Measurements from ENCODE around the gene LIN52. TPM values are rescaled to one million over a fixed set of nuclear protein-coding genes. Genes with fewer than 3 reads are reported as not detected.
"Not testable (repeated sequence)": the region's sequence is repeated elsewhere in the genome, so short reads cannot be mapped to it uniquely, and the experiment has no call there.

The LIN52 gene
- total RNA-seq, 3 donors from 2014 or later: 4.1 to 9.0 (median 7.4) TPM

GRCh38 chr14:74109369-74109768, 24.6 kb downstream of the LIN52 start:
- no peak for TF ChIP-seq CTCF (IDR thresholded peaks at IDR 0.05)
- Histone ChIP-seq H3K36me3 (ENCODE audit: low read depth) (no peaks in the 10 kb centered on the region), H3K4me1 (ENCODE audit: low read depth) (no peaks in the 10 kb centered on the region), H3K9me3 (no peaks in the 10 kb centered on the region), H3K4me3 (no peak overlapping the region)
- DNase-seq: no peak
- intact Hi-C loops (cut with DNase I, micrococcal nuclease): no loop called here
- no peak for ATAC-seq

DNA sequence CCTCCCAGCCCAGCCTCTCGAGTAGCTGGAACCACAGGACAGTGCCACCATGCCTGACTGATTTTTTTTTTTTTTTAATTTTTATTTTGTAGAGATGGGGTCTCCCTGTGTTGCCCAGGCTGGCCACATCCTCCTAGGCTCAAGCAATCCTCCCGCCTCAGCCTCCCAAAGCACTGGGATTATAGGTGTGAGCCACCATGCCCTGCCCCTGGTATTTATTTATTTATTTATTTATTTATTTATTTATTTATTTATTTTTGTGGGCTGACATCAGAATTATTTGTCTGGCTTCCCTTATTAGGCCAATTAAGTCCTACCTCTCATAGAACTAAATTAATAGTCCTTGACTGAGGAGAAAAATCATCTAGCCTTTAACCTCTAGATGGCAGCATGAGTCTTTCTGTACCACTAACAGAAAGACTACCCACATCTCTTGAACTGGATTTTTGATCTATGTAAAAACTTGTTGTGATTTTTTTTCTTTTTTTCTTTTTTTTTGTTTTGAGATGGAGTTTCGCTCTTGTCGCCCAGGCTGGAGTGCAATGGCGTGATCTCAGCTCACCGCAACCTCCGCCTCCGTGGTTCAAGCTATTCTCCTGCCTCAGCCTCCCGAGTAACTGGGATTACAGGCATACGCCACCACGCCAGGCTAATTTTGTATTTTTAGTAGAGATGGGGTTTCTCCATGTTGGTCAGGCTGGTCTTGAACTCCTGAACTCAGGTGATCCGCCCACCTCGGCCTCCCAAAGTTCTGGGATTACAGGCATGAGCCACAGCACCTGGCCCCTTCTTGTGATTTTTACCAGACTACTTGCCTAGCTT, 26.9 kb downstream of the LIN52 start:
- not testable (repeated sequence) for H3K9me3 ChIP-seq; H3K4me3 ChIP-seq; H3K4me1 ChIP-seq (ENCODE audit: low read depth); H3K36me3 ChIP-seq (ENCODE audit: low read depth); DNase-seq
- ATAC-seq: peak; percentile 55
- intact Hi-C loops (cut with DNase I, micrococcal nuclease): loop anchor here (5.0 kb wide), 2 partner anchors 141 to 146 kb away; no protein-coding TSS in a partner anchor

DNA sequence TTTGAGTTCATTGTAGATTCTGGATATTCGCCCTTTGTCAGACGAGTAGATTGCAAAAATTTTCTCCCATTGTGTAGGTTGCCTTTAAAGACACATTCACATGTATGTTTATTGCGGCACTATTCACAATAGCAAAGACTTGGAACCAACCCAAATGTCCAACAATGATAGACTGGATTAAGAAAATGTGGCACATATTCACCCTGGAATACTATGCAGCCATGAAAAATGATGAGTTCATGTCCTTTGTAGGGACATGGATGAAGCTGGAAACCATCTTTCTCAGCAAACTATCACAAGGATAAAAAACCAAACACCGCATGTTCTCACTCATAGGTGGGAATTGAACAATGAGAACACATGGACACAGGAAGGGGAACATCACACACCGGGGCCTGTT, 40.7 kb downstream of the LIN52 start:
- DNase-seq; intact Hi-C loops (cut with DNase I, micrococcal nuclease); ATAC-seq; H3K4me1 ChIP-seq (ENCODE audit: low read depth); H3K36me3 ChIP-seq (ENCODE audit: low read depth); H3K9me3 ChIP-seq; H3K4me3 ChIP-seq: not testable (repeated sequence)

DNA sequence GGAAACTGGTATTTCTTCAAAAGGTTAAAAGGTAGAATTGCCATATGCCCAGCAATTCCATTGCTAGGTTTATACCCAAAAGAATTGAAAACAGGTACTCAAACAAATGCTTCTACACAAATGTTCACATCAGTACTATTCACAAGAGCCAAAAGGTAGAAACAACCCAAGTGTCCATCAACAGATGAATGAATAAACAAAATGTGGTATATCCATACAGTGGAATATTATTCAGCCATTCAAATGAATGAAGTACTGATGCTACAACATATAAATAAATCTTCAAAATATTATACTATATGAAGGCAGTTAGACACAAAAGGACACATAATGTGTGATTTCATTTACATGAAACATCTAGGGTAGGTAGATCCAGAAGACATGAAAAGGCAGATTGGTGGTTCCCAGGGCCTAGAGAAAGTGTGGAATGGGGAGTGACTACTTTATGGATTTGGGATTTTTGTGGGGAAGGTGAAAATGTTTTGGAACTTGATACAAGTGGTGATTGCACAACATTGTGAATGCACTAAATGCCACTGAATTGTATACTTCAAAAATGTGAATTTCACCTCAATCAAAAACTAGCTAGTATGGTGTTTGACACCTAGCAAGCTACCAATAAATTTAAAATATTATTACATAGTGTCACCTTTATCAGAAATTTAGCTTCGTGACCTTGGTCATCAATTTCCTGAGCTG, 41.7 kb downstream of the LIN52 start:
- DNase-seq (no peak), ATAC-seq (no peak)
- H3K36me3 ChIP-seq (ENCODE audit: low read depth): no peaks in the 10 kb centered on the region
- no peaks in the 10 kb centered on the region for H3K9me3 ChIP-seq
- H3K4me1 ChIP-seq (ENCODE audit: low read depth): no peaks in the 10 kb centered on the region
- no peak overlapping the region for H3K4me3 ChIP-seq
- intact Hi-C loops (cut with DNase I, micrococcal nuclease): no loop called here
- TF ChIP-seq CTCF (IDR thresholded peaks at IDR 0.05): no peak

- intact Hi-C loops (cut with DNase I, micrococcal nuclease): no loop called here
- TF ChIP-seq CTCF (IDR thresholded peaks at IDR 0.05): no peak
- Histone ChIP-seq H3K4me1 (ENCODE audit: low read depth) (no peaks in the 10 kb centered on the region), H3K9me3 (no peaks in the 10 kb centered on the region), H3K36me3 (ENCODE audit: low read depth) (no peaks in the 10 kb centered on the region), H3K4me3 (no peak overlapping the region)
- ATAC-seq: no peak
- no peak for DNase-seq
Measured at GRCh38 chr14:74127634-74128033, 42.9 kb downstream of the LIN52 start.

- intact Hi-C loops (cut with DNase I, micrococcal nuclease): no loop called here
- ATAC-seq (peak; percentile 96), DNase-seq (peak in 1 of 3 donors; percentile 38)
- Histone ChIP-seq H3K36me3 (ENCODE audit: low read depth) (no peaks in the 10 kb centered on the region), H3K4me1 (ENCODE audit: low read depth) (peaks cover 3% of the 10 kb centered on the region), H3K4me3 (no peak overlapping the region), H3K9me3 (no peaks in the 10 kb centered on the region)
- no peak for TF ChIP-seq CTCF (IDR thresholded peaks at IDR 0.05)
Measured at GRCh38 chr14:74133833-74134481, 49.2 kb downstream of the LIN52 start.

Data from mucosa of descending colon (tissue), 3 donors.